GM21529 (cell line): Measurements from ENCODE around the gene OCLN.
A peak's percentile ranks its signal among the peaks of the same experiment; 100 is the strongest.
"Not testable (repeated sequence)": the region's sequence is repeated elsewhere in the genome, so short reads cannot be mapped to it uniquely, and the experiment has no call there.

Experiments used
- ATAC-seq: cut with Tn5 transposase; IDR thresholded peaks from one replicate; pipeline ENCODE4 v1.9.1; 2021; ENCODE audit not compliant: unreplicated experiment

Gene OCLN, protein sequence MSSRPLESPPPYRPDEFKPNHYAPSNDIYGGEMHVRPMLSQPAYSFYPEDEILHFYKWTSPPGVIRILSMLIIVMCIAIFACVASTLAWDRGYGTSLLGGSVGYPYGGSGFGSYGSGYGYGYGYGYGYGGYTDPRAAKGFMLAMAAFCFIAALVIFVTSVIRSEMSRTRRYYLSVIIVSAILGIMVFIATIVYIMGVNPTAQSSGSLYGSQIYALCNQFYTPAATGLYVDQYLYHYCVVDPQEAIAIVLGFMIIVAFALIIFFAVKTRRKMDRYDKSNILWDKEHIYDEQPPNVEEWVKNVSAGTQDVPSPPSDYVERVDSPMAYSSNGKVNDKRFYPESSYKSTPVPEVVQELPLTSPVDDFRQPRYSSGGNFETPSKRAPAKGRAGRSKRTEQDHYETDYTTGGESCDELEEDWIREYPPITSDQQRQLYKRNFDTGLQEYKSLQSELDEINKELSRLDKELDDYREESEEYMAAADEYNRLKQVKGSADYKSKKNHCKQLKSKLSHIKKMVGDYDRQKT

DNA sequence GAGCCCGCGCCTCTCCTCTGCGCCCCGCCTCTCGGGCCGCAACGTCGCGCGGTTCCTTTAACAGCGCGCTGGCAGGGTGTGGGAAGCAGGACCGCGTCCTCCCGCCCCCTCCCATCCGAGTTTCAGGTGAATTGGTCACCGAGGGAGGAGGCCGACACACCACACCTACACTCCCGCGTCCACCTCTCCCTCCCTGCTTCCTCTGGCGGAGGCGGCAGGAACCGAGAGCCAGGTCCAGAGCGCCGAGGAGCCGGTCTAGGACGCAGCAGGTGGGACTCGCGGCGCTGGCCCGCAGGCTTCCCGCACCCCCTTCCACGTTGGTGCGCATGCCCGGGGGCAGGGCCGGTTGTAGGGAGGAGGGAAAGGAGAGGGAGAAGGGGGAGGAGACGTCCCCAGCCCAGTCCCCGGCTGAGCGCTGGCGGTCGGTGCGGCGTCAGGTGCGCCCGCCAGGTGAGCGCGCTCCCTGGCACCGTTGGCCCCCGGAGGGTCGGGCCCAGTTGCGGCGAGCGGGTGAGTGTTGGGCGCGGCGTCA is at the start of gene OCLN:
TSS of gene OCLN (plus strand) at position 400 of the 532 bp plus-strand sequence. CDS start 11,455 bp downstream, outside the sequence.
- ATAC-seq: peak; percentile 72

DNA sequence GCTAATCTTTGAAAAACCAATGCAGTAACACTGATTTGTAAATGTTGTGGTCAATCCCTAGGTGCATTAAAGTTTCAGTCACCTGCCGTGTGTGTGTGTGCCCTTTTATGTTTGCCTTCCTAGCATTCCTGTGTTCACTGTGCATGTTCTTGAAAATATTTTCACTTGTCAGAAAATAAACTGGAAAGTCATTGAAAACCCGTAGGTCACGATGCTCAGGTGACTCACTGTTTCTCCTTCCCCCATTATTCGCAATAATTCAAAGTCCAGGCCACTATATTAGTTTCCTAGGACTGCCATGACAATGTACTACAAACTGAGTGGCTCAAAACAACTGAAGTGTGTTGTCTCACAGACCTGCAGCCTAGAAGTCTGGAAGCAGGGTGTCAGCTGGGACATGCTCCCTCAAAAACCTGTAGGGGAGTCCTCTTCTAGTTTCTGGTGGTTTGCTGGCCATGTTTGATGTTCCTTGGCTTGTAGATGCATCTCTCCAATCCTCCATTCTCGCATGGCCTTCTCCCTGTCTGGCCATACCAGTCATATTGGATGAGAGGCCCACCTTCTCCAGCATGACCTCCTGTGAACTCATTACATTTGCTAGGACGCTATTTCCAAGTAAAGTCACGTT is 48.3 kb upstream of the OCLN start:
- no peak for ATAC-seq

DNA sequence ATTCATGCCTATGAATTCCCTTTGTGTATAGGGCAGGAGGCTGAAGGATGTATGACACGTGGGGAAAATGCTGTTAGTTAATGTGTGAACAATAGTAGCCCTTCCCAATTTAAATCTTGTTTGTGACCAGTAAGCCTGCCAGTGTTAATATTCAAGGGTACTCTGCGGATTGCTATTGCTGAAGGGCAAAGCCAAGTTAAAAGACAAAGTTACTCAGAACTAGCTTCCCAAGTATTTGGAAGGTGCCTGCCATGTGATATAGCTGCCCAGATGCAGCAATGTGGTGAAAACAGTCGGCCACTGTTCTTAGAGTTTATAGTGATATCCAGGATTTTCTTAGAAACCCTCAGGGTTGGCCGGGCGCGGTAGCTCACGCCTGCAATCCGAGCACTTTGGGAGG is 43.1 kb upstream of the OCLN start:
- ATAC-seq: no peak

DNA sequence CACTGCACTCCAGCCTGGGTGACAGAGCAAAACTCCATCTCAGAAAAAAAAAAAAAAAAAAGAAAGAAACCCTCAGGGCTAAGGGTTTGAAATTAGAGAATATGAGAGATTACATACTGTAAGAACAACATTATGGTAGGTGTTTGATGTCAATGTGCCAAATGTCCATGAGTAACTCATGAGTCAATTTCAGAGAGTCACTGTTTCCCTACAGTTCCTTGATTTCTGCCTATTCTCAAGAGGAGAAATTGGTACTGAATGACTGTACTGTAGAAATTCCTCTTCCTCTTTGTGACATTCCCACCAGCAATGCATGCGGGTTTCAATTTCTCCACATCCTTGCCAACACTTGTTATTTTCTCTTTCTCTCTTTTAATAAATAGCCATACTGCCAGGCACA is 42.5 kb upstream of the OCLN start:
- no peak for ATAC-seq

DNA sequence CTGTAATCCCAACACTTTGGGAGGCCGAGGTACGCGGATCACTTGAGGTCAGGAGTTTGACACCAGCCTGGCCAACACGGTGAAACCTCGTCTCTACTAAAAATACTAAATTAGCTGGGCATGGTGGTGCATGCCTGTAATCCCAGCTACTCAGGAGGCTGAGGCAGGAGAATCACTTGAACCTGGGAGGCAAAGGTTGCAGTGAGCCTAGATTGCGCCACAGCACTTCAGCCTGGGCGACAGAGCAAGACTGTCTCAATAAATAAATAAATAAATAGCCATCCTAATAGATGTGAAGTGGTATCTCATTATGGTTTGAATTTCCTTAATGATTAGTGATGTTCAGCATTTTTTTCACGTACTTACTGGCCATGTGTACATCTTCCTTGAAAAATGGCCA is 42.1 kb upstream of the OCLN start:
- not testable (repeated sequence) for ATAC-seq

DNA sequence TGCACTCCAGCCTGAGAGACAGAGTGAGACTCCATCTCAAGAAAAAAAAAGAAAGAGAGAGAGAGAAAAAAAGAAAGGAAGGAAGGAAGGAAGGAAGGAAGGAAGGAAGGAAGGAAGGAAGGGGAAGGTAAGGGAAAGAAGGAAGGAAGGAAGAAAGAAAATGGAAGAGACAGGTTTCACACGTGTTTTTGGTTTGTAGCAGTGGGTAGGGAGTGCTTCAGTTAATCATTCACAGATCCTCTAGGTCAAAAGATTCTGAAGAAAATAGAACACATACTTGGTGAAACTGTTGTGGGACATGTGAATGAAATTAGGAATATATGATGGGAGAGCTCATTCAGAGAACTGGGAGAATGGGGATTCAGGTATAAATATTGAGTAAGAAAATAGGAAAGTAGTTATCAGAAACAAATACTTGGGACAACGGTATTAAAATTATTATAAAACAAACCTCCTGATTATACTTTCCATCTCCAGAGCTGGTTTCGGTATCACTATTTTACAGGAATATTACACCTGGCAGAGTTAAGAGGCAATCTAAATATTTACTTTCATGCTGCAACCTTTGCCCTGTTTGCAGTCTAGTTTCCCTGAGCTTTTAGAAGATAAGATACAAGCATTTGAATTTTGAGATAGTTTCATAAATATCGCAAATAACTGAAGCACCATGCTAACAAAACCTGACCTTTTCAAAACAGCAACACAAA is 40.5 kb upstream of the OCLN start:
- ATAC-seq: no peak

DNA sequence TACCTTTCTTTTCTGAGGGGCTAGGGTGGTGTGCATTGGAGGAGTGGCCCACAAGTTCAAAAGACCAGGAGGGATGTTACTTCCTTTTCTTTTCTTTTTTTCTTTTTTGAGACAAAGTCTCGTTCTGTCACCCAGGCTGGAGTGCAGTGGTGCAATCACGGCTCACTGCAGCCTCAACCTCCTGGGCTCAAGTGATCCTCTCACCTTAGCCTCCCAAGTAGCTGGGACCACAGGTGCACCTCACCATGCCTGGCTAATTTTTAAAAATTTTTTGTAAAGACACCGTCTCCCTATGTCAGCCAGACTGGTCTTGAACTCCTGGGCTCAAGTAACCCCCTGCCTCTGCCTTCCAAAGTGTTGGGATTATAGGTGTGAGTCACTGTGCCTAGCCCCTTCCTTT is 39.1 kb upstream of the OCLN start:
- ATAC-seq: not testable (repeated sequence)

DNA sequence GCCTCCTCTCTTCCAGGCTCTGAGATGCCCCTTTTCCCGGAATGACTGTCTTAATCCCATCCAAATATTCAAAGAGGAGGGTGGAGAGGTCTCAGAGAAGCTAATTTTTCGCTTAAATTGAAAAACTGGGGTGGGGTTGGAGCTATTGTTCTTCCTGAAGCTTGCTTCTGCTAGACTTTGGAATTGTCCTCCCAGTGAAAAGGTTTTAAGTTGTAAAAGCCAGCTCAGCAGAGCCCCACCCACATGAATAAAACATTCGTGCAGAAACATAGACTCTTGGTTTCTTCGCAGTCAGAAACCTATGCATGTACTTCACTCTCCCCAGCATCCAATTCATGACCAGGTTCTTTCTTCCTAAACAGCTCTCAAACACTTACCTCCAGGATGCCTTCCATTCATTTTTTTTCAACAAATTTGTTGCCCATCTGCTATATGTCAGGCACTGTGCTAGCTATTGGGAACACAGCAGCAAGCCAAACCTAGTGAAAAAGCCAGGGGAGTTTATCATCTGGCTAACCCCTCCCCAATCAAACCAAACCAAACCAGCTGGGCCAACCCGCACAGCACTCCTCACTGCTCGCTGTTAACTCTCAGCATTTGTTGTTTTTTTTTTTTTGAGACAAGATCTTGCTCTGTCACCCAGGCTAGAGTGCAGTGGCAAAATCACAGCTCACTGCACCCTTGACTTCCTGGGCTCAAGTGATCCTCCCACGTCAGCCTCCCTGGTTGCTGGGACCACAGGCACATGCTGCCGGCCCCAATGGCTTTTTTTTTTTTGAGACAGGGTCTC is 37.9 kb upstream of the OCLN start:
- ATAC-seq: no peak

DNA sequence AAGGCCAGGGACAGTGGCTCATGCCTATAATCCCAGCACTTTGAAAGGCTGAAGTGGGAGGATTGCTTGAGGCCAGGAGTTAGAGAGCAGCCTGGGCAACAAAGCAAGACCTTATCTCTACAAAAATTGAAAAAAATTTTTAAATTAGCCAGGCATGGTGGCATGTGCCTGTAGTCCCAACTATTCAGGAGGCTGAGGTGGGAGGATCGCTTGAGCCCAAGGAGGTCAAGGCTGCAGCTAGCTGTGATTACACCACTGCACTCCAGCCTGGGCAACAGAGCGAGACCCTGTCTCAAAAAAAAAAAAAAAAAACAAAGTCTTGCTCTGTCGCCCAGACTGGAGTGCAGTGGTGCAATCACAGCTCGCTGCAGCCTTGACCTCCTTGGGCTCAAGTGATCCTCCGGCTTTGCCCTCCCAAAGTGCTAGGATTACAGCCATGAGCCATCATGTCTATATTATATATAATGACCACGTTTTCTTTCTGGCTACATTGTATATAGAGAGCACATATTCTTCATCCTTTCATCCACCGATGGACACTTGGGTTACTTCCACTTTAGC is 37.1 kb upstream of the OCLN start:
- not testable (repeated sequence) for ATAC-seq

DNA sequence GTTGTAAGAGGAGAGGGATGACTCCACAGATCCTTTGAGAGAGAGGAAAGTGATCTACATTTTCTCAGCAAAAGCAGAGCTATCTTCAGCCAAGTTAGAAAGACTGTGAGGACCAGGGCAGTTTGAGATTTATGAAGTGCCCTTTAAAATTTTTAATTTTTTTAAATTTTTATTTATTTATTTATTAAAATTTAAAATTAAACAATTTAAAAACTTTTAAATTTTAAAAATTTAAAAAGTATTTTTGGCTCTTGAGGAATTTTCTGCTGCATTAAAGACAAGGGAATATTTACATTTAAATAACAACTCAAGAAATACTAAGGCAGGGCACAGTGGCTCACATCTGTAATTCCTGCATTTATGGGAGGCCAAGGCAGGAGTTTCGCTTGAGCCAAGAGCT is 30.4 kb upstream of the OCLN start:
- no peak for ATAC-seq

DNA sequence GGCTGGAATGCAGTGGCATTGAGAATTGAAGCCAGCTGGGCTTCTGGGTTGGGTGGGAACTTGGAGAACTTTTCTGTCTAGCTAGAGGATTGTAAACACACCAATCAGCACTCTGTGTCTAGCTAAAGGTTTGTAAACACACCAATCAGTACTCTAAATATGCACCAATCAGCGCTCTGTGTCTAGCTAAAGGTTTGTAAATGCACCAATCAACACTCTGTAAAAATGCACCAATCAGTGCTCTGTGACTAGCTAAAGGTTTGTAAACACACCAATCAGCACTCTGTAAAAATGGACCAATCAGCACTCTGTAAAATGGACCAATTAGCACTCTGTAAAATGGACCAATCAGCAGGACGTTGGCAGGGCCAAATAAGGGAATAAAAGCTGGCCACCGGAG is 26.2 kb upstream of the OCLN start:
- not testable (repeated sequence) for ATAC-seq

DNA sequence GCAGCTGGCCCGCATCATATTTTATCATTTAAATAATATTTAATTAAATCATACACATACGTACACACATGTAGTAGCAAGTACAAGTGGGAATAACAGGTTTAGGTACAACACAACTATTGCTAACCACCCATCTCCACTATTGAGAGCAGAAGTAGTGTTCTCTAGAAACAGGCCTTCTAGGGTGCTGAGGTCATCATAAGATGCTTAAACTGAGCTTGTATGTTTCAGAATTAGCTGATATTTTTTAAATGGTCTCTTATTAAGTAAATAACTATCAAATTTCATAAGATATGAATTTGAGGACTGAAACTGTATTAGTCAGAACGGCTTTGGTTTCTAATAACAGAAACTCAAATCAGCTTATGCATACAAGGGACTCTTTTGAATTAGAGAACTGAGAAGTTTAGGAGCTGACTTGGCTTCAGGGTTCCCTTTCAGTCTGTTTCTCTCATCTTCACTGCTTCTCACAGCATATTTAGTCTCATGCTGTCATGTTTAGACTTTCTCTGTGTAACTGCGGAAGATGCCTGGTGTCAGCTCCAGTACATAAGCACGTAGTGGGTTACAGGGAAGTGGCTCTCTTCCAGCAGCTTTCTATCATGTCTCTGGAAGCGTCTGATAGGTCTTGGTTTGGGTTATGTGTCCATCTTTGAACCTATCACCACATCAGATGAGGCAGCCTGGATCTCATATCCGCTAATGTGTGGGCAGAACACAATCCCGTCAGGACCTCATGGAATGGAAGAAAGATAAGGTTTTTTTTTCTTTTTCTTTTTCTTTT is 25.0 kb upstream of the OCLN start:
- ATAC-seq: peak; percentile 94

DNA sequence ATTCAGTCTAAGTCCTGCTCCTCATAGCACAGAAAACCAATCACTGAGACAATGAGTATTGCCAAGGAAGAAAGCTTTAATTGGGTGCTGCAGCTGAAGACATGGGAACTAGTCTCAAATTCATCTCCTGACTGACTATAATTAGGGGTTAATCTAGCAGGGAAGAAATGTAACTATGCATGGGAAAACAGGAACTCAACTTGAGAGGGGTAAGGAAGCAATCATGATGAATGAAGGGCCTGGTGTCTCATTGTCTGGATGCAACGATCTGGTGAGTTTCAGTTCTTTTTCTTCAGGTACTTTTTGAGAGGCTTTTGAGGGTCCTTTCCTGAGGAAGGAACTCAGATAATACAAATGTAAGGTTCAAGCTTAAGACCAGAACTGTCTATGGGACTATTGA is 24.0 kb upstream of the OCLN start:
- ATAC-seq: no peak

DNA sequence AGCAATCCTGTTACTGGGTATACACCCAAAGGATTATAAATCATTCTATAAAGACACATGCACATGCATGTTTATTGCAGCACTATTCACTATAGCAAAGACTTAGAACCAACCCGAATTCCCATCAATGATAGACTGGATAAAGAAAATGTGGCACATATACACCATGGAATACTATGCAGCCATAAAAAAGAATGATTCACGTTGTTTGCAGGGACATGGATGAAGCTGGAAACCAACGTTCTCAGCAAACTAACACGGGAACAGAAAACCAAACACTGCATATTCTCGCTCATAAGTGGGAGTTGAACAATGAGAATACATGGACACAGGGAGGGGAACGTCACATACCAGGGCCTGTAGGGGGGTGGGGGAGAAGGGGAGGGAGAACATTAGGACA is 21.1 kb upstream of the OCLN start:
- ATAC-seq: not testable (repeated sequence)

DNA sequence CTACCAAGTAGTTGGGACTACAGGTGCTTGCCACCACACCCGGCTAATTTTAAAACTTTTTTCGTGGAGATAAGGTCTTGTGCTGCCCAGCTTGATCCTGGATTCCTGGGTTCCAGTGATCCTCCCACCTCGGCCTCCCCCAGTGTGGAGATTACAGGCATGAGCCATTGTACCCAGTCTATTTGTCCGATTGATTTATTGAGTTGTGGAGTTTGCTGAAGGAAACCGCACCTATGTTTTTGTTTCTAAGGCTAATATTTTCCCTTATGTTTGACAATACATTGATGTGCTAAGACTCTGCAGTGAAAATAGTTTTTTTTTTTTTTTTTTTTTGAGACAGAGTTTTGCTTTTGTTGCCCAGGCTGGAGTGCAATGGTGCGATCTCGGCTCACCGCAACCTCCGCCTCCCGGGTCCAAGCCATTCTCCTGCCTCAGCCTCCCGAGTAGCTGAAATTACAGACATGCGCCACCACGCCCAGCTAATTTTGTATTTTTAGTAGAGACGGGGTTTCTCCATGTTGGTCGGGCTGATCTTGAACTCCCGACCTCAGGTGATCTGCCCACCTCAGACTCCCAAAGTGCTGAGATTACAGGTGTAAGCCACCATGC is 20.0 kb upstream of the OCLN start:
- ATAC-seq: not testable (repeated sequence)

DNA sequence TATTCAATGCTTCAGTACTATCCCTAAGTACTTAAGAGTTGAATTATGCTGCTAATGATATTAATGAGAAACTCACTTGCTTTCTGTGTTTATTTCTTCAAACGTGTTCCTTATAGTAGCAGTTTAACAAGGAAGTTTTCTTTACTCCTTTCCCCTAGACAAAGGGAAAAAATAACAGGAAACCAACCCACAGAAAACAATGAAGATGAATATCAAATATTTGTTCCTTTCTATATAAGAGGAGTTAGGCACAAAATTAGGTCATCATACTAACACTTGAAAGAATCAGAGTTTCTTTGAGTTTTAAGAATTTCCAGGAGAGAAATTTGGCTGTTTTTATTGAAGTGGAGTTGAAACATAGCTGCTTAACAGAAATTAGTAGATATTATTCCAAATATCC is 15.4 kb upstream of the OCLN start:
- no peak for ATAC-seq

DNA sequence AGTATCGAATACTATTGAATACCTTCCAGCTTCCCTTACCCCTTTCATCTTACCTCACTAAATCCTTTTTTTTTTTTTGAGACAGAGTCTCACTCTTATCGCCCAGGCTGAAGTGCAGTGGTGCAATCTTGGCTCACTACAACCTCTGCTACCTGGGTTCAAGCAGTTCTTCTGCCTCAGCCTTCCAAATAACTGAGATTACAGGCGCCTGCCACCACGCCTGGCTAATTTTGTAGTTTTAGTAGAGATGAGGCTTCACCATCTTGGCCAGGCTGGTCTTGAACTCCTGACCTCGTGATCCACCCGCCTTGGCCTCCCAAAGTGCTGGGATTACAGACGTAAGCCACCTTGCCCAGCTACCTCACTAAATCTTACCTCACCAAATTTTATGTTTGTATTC is 14.3 kb upstream of the OCLN start:
- ATAC-seq: not testable (repeated sequence)

DNA sequence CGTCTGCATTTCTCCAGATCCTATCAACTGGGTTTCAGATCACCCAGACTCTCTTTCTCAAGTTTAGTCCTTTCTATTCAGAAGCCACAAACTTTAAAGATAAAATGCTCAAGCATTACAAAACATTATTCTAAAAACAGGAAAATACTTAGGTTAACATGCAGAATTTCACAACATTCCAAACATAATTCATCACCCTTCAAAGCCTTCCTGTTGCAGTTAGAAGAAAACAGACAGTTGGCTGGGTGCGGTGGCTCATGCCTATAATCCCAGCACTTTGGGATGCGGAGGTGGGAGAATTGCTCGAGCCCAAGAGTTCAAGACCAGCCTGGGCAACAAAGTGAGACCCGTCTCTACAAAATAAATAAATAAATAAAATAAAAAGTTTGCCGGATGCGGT is 7.7 kb upstream of the OCLN start:
- no peak for ATAC-seq

DNA sequence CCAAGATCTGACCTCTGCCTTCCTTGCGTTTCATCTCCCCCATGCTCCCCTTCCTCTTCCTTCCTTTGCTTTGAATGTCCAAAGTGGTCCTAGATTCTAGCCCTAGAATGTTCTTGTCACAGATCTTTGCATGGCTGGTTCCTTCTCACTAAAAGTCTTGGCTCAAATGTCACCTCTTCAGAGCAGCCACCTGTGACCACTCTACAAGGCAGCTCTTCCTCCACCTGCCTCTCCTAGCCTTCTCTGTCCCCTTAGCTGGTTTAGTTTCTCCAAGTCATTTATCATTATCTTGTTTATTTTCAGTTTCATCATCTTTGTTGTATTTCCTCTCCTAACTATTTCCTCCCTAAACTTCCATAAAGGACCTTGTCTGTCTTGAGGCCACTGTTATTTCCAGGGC is 7.1 kb upstream of the OCLN start:
- no peak for ATAC-seq
